Measurements from ENCODE around the gene UTY.

The UTY gene

DNA sequence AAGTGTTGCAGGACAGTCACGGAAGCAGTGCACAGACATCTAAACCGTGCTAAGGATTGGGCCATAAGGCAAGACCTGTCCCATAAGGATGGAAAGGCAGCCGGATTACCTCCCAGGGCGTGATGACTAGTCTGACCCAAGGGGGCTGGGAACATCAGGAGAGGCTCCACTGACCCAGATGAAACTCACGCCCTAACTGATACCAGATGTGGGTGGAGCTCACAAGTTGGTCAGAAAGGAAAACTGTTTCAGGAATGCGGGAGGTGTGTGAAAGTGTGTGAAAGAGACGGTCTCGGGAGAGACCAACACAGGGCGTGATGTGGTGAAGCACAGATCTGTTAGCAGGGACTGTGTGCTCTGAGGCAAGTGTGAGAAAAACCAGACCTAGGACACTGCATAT lies 140.5 kb downstream of the UTY start:
- TF ChIP-seq FOXP2 (optimal IDR thresholded peaks at IDR 0.05; ENCODE audit: borderline replicate concordance, extremely low read depth, extremely low read length, insufficient read depth) = no peak
- TF ChIP-seq REST (IDR thresholded peaks at IDR 0.05; ENCODE audit: insufficient read depth in 1 of 2, low read depth in 2 of 2, low read length in 2 of 2) = no peak
- no peak for TF ChIP-seq SIN3A (IDR thresholded peaks at IDR 0.05; ENCODE audit: borderline replicate concordance, insufficient read depth, low read length)
- no peak for TF ChIP-seq POLR2AphosphoS5 (IDR thresholded peaks at IDR 0.05; ENCODE audit: low read depth, low read length)
- TF ChIP-seq TAF1 (IDR thresholded peaks at IDR 0.05; ENCODE audit: borderline replicate concordance, insufficient read depth, low read length) = no peak

GRCh38 chrY:13338711-13339110 lies 141.1 kb downstream of the UTY start:
- TF ChIP-seq POLR2AphosphoS5 (IDR thresholded peaks at IDR 0.05; ENCODE audit: low read depth, low read length) = no peak
- TF ChIP-seq REST (IDR thresholded peaks at IDR 0.05; ENCODE audit: insufficient read depth in 1 of 2, low read depth in 2 of 2, low read length in 2 of 2) = no peak
- no peak for TF ChIP-seq SIN3A (IDR thresholded peaks at IDR 0.05; ENCODE audit: borderline replicate concordance, insufficient read depth, low read length)
- no peak for TF ChIP-seq FOXP2 (optimal IDR thresholded peaks at IDR 0.05; ENCODE audit: borderline replicate concordance, extremely low read depth, extremely low read length, insufficient read depth)
- TF ChIP-seq TAF1 (IDR thresholded peaks at IDR 0.05; ENCODE audit: borderline replicate concordance, insufficient read depth, low read length) = no peak

DNA sequence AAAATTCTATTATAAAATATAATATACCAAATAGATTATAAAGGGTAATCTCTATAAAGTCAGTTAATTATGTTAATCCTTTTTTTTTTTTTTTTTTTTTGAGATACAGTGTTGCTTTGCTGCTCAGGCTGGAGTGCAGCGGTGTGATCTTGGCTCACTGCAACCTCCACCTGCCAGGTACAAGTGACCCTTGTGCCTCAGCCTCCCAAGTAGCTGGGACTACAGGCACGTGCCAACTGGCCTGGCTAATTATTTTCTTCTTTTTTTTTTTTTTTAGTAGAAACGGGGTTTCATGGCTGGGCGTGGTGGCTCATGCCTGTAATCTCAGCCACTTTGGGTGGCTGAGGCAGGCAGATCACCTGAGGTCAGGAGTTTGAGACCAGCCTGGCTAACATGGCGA lies 141.9 kb downstream of the UTY start:
- TF ChIP-seq POLR2AphosphoS5 (IDR thresholded peaks at IDR 0.05; ENCODE audit: low read depth, low read length) (no peak), FOXP2 (optimal IDR thresholded peaks at IDR 0.05; ENCODE audit: borderline replicate concordance, extremely low read depth, extremely low read length, insufficient read depth) (no peak), SIN3A (IDR thresholded peaks at IDR 0.05; ENCODE audit: borderline replicate concordance, insufficient read depth, low read length) (no peak), TAF1 (IDR thresholded peaks at IDR 0.05; ENCODE audit: borderline replicate concordance, insufficient read depth, low read length) (no peak), REST (IDR thresholded peaks at IDR 0.05; ENCODE audit: insufficient read depth in 1 of 2, low read depth in 2 of 2, low read length in 2 of 2) (no peak)

GRCh38 chrY:13333791-13334190 lies 146.0 kb downstream of the UTY start:
- TF ChIP-seq FOXP2 (optimal IDR thresholded peaks at IDR 0.05; ENCODE audit: borderline replicate concordance, extremely low read depth, extremely low read length, insufficient read depth) (no peak), REST (IDR thresholded peaks at IDR 0.05; ENCODE audit: insufficient read depth in 1 of 2, low read depth in 2 of 2, low read length in 2 of 2) (no peak), POLR2AphosphoS5 (IDR thresholded peaks at IDR 0.05; ENCODE audit: low read depth, low read length) (no peak), SIN3A (IDR thresholded peaks at IDR 0.05; ENCODE audit: borderline replicate concordance, insufficient read depth, low read length) (no peak), TAF1 (IDR thresholded peaks at IDR 0.05; ENCODE audit: borderline replicate concordance, insufficient read depth, low read length) (no peak)

- TF ChIP-seq REST (IDR thresholded peaks at IDR 0.05; ENCODE audit: insufficient read depth in 1 of 2, low read depth in 2 of 2, low read length in 2 of 2) (no peak), POLR2AphosphoS5 (IDR thresholded peaks at IDR 0.05; ENCODE audit: low read depth, low read length) (no peak), TAF1 (IDR thresholded peaks at IDR 0.05; ENCODE audit: borderline replicate concordance, insufficient read depth, low read length) (no peak), FOXP2 (optimal IDR thresholded peaks at IDR 0.05; ENCODE audit: borderline replicate concordance, extremely low read depth, extremely low read length, insufficient read depth) (no peak), SIN3A (IDR thresholded peaks at IDR 0.05; ENCODE audit: borderline replicate concordance, insufficient read depth, low read length) (no peak)
Observed at GRCh38 chrY:13330651-13331050, 149.2 kb downstream of the UTY start.

All from PFSK-1 (cell line).